HG03354 (cell line): ENCODE measurements around the gene SORCS2.

ENCODE experiments used
- ATAC-seq: cut with Tn5 transposase; IDR thresholded peaks from one replicate; pipeline ENCODE4 v1.9.1; 2021; ENCODE audit warnings: mild to moderate bottlenecking; ENCODE audit not compliant: unreplicated experiment, poor library complexity, severe bottlenecking

SORCS2 gene

DNA sequence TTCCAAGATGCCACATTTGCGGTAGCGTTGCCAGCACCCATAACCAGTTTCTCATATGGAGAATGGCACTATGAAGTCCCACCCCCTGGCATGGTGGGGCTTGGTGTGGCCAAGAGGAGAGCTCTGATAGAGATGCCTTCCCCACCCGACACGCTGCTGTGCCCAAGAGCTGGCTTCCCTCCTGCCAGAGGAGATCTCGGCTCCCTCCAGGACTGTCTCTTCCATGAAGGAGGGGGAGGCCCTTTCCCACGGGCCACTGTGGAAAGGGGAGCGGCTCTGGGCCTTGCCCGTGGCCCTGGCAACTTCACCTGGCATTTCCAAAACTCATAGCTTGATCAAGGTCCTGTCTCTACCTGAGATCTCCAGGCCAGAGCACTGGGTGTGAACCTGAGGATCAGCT is 459.7 kb downstream of the SORCS2 start:
- no peak for ATAC-seq

- ATAC-seq, result no peak
These were observed 460.1 kb downstream of the SORCS2 start for GRCh38 chr4:7652451-7652881.

GRCh38 chr4:7652906-7653305 is 460.6 kb downstream of the SORCS2 start:
- no peak for ATAC-seq

DNA sequence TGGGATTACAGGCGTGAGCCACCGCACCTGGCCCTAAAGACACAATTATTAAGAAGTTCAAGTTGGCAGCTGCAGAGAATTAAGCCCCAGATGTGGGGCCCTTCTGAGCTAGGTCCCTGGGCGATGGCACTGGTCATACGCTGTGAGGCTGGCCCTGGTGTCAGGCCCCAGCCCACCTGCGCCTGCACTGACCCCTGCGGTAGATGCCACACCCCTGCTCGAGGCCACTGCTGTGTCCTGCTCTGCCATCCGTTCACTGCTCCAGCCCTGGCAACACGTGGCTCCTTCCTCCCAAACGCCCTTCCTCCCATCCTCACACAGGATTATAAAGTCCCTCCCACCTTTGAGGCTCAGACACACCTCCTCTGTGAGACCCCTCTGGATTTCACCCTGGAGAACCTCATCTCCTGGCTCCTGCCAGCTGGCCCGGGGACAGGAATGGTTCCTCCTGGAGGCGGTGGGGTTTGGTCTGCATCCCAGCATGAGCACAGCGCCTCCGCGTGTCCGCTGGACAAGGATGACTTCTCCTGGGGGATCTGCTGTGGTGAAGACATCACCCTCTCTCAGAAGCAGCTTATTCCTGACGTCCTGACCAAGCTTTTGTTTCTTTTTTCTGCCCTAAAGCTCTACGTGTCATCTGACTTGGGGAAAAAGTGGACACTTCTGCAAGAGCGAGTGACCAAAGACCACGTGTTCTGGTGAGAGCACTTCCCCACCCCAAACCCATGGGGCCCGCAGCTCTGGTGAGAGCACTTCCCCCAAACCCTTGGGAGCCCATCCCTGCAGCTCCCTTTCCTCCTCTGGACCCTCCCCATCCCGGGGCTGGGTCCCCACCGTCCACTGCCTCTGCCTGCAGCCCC is 461.4 kb downstream of the SORCS2 start:
- ATAC-seq, result no peak

DNA sequence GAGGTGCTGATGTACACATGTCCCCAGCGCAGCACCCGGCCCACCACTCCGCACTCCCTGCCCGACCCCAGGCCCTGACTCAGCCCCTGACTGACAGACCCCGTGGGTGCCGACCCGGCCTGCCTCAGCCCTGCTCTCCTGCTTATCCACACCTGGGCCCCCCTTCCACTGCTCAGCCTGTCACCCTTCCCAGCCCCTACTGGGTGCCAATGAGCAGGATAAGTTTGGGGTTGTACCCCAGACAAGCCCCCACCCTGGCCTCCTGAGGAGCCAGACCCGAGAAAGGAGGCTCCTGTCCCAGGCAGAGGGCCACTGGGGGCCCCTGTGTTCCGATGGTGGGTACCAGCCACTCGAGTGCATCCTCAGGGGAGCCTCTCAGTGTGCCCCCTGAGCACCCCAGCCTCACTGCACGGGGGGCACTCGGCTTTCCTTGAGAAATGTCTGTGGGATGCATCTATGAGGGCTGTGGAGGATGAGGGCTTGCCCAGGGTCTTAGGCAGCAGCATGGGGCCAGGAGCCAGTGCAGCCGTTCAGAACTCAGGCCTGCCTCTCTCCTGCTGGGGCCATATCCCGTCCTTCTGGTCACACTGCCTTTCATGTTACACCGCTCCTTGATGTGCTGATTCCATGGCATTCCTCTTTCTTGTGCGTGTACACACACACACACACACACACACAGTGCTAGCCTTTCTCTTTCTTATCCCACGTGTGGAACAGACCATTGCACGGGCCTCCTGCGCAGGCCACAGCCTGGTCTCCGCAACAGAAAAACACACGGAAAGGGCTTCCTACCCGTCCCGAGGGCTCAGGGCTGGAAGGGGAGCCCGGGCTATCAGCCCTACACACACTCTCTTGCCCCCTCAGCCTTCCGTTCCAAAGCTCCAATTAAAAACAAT is 462.5 kb downstream of the SORCS2 start:
- no peak for ATAC-seq

GRCh38 chr4:7655511-7656243 is 463.3 kb downstream of the SORCS2 start:
- no peak for ATAC-seq

GRCh38 chr4:7656244-7656800 is 464.0 kb downstream of the SORCS2 start:
- no peak for ATAC-seq

DNA sequence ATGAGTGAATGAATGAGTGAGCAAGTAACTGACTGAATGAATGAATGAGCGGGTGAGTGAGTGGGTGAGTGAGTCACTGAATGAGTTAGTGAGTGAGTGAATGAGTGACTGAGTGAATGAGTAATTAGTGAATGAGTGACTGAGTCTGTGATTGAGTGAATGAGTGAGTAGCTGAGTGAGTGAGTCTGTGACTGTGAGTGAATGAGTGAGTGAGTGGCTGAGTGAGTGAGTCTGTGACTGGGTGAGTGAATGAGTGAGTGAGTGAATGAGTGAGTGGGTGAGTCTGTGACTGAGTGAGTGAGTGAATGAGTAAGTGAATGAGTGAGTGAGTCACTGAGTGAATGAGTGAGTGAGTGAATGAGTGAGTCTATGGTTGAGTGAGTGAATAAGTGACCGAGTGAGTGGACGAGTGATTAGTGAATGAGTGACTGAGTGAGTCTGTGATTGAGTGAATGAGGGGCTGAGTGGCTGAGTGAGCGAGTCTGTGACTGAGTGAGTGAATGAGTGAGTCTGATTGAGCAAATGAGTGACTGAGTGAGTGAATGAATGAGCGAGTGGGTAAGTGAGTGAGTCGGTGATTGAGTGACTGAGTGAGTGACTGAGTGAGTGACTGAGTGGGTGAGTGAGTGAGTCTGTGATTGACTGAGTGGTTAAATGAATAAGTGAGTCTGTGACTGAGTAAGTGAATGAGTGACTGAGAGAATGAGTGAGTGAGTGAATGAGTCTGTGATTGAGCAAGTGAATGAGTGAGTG is 465.4 kb downstream of the SORCS2 start:
- no peak for ATAC-seq

DNA sequence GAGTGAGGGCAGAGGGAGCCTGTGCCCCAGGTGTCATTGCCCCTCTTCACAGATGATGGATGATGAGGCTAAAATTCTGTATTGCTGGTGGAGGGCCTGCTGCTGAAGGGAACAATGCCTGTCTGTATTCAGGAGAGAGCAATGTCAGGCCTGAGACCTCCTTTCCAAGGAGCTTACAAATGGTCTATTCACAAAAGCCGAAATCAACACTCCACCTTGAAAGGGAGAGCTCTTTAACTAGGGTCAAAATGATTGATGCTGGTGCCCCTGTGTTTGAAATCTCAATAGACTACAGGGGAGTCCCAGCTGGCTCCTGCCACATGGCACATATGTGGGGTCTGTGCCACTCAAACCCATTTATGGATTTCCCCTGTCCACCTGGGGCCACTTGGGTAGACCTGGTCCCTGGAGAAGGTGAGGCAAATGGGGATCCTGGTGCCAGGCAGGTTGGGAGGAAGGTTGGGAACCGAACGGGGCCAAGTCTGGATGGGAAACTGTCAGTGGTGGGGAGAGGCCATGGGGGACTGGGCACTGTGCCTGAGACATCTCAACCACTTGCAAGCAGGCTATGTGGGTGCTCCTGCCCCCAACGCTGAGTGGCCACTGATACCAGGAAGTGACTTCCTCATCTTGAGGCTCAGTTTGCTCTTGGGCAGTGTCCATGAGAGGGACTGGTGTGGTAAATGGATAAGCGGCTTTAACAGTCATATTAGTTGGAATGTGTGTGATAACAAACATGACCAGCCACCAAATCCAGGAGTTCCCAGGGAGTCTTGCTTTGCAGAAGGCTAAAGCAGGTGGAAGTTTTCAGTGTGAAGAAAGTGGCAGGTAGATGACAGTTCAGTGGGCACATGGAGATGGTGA is 466.2 kb downstream of the SORCS2 start:
- no peak for ATAC-seq

DNA sequence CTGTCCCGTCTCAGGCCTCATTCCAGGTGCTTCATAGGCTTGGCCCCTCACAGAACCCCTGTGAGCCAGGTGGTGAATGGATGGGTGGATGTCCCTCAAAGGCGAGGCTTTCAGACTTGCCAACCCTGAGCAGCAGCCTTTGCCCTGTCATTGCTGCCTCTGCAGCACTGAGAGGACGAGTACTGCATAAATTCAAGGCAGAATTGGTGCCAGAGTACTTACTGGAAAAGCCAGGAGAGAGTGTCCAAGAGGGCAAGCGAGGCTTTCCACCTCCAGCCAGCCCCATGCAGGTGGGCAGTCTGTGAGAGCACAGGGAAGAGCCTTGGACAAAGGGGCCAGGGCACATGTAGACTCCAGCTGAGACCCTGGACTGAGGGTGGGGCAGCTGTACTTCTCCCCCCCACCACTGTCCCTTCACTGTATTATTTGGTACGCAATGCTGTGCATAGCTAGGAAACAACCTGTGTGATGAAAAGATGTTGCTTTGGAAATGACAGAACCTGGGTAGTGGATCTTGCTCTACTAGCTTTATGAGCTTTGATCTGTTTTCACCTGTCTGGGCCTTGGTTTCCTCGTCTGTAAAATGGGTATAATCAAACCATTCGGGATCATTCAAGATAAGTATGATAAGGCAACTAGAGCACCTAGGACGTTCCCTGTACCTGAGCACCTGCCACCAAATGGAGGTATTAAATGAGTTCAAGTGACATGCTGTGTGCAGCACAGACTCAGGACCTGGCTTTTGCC is 467.3 kb downstream of the SORCS2 start:
- no peak for ATAC-seq

DNA sequence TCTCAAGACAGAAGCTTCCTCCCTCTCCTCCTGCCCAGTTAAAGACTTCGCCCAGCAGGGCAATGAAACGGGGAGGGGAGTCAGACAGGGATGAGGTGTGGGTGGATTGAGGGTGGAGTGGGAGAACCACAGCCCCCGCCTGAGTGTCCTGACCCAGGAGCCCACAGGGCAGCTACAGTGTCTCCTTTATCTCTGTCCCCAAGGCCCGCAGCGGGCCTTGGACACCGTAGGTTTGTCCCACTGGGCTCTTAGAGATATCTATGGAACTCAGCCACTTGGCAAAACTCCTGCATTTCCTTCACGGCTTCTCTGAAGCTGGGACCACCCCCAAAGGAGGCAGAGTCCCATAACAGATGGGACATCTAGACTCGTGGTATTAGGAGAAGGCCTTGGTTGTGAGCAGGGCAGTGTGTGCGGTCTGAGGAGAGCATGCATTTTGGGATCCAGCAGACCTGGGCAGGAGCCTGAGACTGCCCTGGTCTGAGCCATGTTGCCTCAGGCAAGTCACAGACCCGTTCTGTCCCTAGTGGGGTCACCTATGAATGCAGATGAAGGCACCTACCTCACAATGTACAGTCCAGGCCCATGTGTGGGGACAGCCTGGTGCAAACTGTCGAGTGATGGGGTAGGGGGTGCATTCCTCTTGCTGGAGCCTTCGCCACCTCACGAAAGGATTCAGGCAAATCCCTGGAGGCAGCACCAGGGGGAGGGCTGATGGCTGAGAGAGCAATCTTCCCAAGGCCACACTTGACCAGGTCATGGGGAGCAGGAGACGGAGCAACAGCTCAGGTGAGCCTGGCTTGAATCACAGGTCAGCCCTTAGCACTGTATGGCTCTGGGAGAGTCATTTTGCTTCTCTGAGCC is 468.1 kb downstream of the SORCS2 start:
- ATAC-seq, result no peak

DNA sequence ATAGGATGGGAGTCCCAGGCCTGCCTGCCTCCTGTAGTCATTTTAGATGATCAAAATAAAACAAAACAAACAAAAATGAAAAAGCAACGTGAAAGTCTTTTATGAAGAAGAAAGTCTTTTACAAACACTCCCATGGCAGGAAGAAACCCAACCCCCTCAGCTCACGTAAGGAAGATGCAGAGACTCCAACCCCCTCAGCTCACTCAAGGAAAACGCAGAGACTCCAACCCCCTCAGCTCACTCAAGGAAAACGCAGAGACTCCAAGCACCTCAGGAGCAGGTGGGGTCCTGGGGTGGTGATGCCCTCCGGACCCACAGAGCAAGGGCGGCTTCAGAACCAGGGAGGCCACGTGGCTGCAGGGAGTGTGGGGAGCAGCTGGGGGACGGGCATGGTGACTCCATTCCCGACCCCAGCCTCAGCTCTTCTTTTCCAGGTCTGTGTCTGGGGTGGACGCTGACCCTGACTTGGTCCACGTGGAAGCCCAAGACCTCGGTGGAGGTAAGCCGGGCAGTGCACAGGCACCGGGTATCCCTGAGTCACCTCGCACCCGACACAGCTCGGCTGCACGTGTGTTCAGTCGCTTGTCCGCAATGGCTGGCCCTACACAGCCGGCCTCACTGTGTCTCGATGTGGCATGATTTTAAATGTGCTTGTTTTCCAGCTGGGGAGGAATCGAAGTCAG is 468.9 kb downstream of the SORCS2 start:
- ATAC-seq, result no peak

GRCh38 chr4:7661846-7662506 is 469.6 kb downstream of the SORCS2 start:
- no peak for ATAC-seq

GRCh38 chr4:7662507-7662846 is 470.1 kb downstream of the SORCS2 start:
- no peak for ATAC-seq

DNA sequence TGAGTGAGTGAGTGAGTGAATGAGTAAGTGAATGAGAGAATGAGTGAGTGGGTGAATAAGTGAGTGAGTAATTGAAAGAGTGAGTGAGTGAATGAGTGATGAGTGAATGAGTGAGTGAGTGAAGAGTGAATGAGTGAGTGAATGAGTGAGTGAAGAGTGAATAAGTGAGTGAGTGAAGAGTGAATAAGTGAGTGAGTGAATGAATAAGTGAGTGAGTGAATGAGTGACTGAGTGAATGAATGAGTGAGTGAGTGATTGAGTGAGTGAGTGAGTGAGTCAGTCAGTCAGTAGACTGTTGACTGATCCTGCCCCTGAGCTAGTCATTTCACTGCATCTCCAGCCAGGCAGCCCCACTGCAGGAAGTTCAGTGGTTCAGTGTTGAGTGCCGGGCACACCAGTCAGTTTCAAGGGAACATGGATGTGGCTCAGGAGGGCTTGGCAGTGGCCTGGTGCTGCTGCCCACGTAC is 470.8 kb downstream of the SORCS2 start:
- ATAC-seq, result no peak

DNA sequence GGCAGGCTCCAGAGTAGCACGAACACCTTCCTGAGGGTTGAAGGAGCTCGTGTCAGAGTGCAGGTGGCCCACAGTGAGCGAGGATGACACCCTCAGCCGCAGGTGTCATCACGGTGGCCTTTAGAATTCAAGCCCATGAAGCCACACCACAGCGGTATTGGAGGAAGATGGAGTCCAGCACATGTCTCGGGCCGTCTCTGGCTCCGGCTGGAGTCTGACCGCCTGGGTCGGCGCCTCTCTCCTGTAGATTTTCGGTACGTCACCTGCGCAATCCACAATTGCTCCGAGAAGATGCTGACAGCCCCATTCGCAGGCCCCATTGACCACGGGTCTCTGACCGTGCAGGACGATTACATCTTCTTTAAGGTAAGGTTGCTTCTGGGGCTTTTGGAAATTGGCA is 471.8 kb downstream of the SORCS2 start:
- ATAC-seq, result no peak
